GM19455 (cell line): ENCODE data around the gene PRKACB.

ENCODE experiments used
- ATAC-seq: cut with Tn5 transposase; IDR thresholded peaks from one replicate; pipeline ENCODE4 v1.9.1; 2021; ENCODE audit not compliant: unreplicated experiment

The PRKACB gene

DNA sequence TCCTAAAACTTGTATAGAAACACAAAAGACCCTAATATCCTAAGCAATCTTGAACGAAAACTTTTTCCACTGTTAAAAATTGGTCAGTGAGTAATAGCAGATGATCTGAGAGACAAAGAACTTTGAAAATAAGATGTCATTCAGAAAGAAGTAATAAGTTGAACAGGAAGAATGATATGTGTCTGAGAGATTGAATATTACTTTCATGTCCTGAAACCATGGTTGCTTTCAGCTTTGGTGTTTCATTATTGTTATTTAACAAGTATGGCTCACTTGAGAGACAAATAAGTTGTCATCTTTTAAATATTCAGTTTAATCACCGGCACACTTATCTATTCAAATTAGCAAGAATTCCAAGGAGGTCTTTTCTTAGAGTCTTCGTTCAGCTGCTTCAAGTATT is 11.4 kb downstream of the PRKACB start:
- no peak for ATAC-seq

DNA sequence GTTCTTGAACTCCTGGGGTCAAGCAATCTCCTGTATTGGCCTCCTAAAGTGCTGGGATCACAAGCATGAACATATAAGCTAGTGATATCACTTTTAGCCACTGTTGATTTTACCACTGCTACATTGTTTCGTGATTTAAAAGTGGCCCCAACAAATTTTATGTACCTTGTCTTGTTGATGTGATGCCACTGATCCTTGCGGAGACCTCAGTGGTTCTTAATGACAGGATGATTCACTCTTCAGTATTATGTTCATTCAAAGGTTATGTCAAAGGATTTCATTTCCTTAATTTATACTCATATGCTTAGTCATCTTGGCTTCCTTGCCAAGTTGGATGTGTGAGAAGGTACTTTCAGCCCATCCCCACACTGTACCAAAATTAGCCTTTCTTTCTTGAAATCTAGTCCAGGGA is 12.1 kb downstream of the PRKACB start:
- no peak for ATAC-seq

GRCh38 chr1:84159533-84160240 is 15.6 kb downstream of the PRKACB start:
- no peak for ATAC-seq

DNA sequence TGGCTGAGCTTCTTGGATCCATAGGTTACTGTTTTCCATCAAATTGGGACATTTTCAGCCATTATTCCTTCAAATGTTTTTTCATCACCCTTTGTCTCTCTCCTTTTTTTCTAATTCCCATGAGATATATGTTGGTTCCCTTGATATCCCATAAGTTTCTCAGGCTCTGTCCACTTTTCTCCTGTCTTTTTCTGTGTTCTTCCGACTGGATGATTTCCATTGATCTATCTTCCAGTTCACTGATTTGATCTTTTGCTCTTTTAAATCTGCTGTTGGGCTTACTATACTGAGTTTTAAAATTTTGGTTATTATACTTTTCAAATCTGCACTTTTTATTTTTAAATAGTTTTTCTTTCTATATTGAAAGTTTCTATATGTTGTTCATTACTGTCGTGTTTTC is 18.2 kb downstream of the PRKACB start:
- no peak for ATAC-seq

DNA sequence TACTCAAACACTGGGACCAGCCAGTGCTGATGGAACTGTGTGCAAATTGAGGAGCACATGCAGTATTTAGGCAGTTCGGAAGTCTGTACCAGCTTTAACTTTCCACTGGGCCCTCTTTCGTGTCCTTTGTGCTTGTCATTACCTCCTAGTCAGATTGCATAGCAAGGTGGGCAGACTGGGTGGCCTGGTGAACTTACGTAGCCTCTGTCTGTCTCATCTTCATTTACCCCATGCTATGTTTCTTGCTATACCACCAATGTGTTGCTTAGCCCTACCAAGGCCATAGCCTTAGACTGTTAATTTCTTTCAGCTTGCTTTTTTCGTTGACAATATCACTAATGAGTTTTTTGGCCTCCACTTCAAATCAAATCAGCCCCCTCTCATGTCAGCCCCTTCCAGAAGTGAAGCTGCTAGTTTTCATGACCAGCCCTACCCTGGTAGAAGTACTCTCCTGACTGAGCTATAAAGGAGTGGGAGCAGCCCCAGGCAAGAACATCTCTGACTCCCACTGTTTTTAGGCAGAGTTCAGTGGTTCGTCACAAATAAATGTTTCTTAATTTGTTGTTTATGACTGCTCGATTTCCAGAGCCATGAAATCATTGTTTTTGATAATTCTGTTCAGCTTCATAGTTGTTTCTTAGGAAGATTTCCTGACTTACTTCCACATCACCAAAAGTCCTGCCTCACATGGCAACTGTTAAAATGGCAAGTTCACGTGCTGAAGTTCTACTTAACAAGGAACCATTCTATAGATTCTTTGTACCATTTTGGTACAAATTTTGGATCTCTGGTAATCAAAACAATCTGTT is 19.3 kb downstream of the PRKACB start:
- ATAC-seq, result no peak

DNA sequence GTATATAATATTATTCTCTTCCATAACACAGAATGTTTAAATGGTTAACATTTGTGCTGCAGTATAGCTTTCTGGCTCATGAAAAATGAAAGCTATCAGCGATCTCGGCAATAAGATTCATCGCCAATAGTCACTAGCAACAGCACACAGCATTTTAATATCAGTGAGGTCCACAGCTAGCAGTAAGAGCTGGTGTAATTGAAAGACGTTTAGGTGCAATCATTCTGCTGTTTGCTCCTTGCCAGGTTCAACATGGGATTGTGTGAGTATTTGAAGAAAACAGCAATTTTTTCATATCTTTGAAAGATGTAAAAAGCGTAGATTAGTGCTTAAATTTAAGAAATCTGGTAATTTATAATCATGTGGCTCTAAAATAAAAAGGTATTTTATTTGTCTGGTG is 20.1 kb downstream of the PRKACB start:
- ATAC-seq, result no peak

DNA sequence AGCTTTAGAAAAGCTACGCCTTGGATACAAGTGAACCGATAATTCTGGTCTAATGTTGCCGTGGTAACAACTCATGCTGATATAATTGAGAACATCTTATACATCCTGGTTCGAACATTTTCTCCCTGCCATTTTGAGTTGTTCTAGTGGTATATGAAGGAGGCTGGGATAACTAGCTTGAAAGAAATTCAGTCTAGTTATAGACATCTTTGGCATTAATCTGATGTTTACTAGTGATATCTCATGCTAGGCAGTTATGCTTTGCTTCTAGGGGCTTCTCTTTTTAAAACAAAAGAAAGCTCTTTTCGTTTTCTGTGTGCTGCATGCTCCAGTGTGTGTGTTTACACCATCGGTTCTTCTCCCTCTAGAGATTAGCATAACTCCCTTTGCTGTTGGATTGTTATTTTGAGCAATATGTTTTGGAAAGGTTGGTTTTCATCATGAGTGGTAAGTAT is 20.5 kb downstream of the PRKACB start:
- ATAC-seq, result no peak

GRCh38 chr1:84165601-84166000 is 21.5 kb downstream of the PRKACB start:
- ATAC-seq, result no peak

DNA sequence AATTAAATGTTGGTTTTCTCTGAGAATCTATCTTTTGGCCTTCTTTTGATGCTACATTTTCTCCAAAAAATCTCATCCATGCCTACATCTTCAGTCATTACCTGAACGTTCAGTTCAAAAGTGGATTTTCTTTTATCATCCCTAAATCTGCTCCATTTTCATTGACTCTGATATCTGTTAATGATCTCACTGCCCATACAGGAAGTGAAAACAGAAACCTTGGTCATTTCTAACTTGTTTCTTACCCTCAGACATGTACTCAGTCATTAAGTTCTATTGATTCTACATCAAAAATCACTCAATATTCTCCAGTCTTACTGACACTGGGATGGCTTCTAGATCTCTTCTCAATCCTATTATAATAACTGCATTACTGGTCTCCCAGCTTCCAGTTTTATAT is 22.7 kb downstream of the PRKACB start:
- peak; percentile 75 for ATAC-seq

- no peak for ATAC-seq
Observed at GRCh38 chr1:84168783-84169182, 24.7 kb downstream of the PRKACB start.

DNA sequence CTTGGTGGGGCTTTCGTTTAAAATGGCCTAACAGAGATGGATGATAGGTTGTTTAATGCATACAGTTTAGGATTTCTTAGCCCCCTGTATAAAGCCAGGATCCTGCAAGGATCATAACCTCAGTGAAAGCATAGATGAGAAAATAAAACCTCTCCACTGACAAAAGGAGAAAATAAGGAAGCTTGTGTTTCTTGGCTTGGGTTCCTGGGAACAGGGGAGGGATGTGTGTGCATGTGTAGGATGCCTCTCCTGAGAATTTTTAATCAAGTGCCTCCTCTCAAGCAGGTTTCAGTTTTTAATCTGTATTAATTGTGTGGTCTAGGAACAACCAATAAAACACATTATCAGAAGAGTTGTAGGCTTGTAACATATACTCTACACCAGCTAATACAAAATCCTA is 26.1 kb downstream of the PRKACB start:
- ATAC-seq, result no peak

DNA sequence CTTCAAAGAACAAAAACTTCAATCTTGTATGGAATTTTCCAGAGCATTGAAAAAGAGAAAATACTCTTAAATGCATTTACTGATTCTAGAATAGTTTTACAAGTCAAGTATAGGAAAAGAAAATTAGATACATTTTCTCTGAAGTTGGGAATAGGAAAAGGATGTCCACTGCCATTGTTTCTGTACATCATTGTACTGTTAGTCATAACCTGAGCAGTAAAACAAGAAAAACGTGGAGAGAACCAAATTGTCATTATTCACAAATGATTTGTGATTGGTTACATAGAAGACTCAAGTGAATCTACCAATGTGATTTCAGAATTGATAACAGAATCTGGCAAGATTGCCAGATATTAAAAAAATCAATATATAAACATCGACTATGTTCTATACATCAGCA is 27.4 kb downstream of the PRKACB start:
- no peak for ATAC-seq

- ATAC-seq, result no peak
Observed at GRCh38 chr1:84174051-84174556, 30.0 kb downstream of the PRKACB start.

- ATAC-seq, result no peak
Observed at GRCh38 chr1:84181350-84182005, 37.4 kb downstream of the PRKACB start.

DNA sequence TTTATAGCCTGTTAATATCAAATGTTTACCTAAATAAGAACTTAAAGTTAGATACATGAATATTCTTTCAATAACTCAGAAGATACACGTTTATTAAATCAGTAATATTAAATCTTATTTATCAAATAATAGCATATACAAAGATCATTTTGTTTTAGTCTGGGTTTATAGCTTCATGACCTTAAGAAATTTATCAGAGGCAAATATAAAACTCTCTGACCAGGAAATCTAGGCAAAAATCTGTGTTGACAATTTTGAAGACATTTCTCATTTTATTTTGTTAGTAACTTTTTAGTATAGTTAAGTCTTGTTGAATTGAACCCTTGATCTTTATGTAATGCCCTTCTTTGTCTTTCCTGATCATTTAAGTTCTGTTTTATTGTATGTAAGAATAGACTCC is 46.4 kb downstream of the PRKACB start:
- no peak for ATAC-seq

DNA sequence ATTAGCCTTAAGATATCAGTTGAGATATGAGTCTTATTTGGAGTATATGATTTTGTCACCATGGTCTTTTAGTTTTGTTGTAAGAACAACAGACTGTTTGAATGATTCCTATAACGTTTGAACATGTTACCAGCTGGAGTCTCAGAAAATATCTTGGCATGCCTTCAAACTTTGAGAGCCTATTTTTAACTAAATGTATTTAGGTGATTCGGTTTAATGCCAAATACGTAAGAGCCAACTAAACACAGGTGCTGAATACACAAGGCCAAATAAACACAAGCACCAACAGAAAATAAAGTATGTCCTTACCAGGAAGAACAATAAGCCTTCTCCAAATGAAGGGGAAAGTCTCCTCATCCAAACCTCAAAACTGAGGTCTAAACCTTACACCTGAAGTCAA is 48.6 kb downstream of the PRKACB start:
- no peak for ATAC-seq

DNA sequence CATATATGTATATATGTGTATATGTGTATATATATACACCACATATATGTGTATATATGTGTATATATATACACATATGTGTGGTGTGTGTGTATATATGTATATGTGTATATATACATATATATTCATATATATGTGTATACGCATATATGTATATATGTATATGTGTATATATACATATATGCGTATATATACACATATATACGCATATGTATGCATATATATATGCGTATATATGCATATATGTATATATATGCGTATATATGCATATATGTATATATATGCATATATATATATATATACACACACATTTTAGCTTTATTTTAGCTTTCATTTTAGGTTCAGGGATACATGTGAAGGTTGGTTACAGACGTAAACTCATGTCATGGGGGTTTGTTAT is 54.8 kb downstream of the PRKACB start:
- ATAC-seq, result no peak

- ATAC-seq, result no peak
Observed at GRCh38 chr1:84199257-84199656, 55.2 kb downstream of the PRKACB start.

DNA sequence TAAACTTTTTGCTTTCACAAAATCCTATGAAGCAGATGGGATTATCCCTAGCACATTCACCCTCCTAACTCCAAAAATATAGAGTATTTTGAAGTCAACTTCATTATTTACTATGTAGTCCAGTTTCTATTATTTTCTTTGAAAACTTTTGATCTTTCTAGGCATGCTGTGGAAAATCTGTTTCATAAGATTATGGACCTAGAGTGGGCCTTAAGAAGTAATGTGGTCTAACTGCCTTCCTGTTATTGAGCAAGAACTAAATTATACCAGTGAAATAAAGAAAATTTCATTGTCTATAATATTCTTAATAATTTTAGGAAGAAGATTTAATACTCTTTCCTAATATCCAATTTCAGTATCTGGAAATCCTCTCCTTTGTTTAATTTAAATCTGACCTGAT is 58.1 kb downstream of the PRKACB start:
- ATAC-seq, result no peak

- ATAC-seq, result no peak
Observed at GRCh38 chr1:84206375-84206774, 62.3 kb downstream of the PRKACB start.

DNA sequence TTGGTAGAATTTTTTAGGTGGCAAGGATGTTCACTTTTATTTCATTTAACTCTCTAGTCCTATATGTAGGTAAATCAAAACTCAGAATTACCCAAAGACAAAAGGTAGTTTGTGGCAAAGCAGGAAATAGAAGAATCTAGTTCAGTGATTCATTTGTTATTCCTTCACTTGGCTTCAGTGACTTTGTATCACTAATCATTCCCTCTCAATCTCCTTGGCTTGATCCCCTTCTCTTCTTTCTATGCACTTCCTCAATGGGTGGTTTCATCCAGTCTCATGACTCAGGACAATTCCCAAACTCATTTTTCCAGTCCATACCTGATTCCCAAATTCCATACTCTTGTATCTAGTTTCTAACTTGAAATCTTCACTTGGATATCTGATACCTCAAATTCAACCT is 64.9 kb downstream of the PRKACB start:
- no peak for ATAC-seq
